Panc1 (cell line): ENCODE data around the gene STON1.

Experiments
- POLR2AphosphoS5 ChIP-seq: IDR thresholded peaks from 2 replicates; pipeline ENCODE4 v1.6.1; 2012; ENCODE audit warnings: mild to moderate bottlenecking, low read depth, low read length, moderate library complexity
- TCF7L2 ChIP-seq: IDR thresholded peaks from 2 replicates; pipeline ENCODE4 v1.6.1; 2011; ENCODE audit warnings: mild to moderate bottlenecking, low read depth, low read length, inconsistent platforms
- TF ChIP-seq, protein P1 (sequence below): fragments of 450-650 bp; IDR thresholded peaks from 2 replicates; pipeline ENCODE4 v1.5.1; 2017; ENCODE audit warnings: mild to moderate bottlenecking
- TF ChIP-seq, protein P2 (sequence below), 2 experiments: IDR thresholded peaks; 2 replicates each; pipeline ENCODE4 v1.6.1; 2011 to 2012; ENCODE audit warnings: low read depth in 2 of 2, control low read depth in 1 of 2, low read length in 1 of 2, mild to moderate bottlenecking in 1 of 2, moderate library complexity in 1 of 2; ENCODE audit not compliant: insufficient read depth in 1 of 2

DNA sequence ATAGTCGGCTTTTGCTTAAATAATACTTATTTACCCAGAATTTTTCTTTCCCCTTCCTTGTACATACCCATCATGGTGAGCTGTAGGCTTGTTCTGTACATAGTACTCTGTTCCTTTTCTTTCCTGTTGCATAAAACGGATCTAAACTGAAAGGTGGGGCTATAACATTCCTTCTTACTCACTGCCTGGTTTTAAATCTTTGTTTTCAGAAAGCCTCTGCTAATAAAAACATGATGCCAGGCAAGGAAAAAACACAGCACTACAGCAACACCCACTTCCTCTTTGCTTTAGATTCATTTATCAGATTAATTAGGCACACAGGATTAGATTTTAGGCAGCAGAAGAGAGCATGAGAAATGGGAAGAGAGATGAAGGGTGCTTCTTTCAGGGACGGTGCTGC is 19.6 kb upstream of the STON1 start:
- TF ChIP-seq POLR2AphosphoS5 (no peak), TCF7L2 (no peak)
- TF ChIP-seq, protein P1, sequence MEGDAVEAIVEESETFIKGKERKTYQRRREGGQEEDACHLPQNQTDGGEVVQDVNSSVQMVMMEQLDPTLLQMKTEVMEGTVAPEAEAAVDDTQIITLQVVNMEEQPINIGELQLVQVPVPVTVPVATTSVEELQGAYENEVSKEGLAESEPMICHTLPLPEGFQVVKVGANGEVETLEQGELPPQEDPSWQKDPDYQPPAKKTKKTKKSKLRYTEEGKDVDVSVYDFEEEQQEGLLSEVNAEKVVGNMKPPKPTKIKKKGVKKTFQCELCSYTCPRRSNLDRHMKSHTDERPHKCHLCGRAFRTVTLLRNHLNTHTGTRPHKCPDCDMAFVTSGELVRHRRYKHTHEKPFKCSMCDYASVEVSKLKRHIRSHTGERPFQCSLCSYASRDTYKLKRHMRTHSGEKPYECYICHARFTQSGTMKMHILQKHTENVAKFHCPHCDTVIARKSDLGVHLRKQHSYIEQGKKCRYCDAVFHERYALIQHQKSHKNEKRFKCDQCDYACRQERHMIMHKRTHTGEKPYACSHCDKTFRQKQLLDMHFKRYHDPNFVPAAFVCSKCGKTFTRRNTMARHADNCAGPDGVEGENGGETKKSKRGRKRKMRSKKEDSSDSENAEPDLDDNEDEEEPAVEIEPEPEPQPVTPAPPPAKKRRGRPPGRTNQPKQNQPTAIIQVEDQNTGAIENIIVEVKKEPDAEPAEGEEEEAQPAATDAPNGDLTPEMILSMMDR, result no peak
- TF ChIP-seq, protein P2, sequence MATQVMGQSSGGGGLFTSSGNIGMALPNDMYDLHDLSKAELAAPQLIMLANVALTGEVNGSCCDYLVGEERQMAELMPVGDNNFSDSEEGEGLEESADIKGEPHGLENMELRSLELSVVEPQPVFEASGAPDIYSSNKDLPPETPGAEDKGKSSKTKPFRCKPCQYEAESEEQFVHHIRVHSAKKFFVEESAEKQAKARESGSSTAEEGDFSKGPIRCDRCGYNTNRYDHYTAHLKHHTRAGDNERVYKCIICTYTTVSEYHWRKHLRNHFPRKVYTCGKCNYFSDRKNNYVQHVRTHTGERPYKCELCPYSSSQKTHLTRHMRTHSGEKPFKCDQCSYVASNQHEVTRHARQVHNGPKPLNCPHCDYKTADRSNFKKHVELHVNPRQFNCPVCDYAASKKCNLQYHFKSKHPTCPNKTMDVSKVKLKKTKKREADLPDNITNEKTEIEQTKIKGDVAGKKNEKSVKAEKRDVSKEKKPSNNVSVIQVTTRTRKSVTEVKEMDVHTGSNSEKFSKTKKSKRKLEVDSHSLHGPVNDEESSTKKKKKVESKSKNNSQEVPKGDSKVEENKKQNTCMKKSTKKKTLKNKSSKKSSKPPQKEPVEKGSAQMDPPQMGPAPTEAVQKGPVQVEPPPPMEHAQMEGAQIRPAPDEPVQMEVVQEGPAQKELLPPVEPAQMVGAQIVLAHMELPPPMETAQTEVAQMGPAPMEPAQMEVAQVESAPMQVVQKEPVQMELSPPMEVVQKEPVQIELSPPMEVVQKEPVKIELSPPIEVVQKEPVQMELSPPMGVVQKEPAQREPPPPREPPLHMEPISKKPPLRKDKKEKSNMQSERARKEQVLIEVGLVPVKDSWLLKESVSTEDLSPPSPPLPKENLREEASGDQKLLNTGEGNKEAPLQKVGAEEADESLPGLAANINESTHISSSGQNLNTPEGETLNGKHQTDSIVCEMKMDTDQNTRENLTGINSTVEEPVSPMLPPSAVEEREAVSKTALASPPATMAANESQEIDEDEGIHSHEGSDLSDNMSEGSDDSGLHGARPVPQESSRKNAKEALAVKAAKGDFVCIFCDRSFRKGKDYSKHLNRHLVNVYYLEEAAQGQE (IDR thresholded peaks at IDR 0.05; ENCODE audit: insufficient read depth in 1 of 2, low read depth in 2 of 2, low read length in 1 of 2), result no peak
